Activated naive CD4-positive, alpha-beta T cell treated with anti-CD3 and anti-CD28 coated beads, Interleukin-2, amount 50 U/mL, for 16 hours (primary cell): ENCODE data around the gene CHN2.
A peak's percentile ranks its signal among the peaks of the same experiment; 100 is the strongest.

Source experiments
- DNase-seq: peaks from one replicate; pipeline ENCODE4 v3.0.0-alpha.2; 2020

The CHN2 gene

DNA sequence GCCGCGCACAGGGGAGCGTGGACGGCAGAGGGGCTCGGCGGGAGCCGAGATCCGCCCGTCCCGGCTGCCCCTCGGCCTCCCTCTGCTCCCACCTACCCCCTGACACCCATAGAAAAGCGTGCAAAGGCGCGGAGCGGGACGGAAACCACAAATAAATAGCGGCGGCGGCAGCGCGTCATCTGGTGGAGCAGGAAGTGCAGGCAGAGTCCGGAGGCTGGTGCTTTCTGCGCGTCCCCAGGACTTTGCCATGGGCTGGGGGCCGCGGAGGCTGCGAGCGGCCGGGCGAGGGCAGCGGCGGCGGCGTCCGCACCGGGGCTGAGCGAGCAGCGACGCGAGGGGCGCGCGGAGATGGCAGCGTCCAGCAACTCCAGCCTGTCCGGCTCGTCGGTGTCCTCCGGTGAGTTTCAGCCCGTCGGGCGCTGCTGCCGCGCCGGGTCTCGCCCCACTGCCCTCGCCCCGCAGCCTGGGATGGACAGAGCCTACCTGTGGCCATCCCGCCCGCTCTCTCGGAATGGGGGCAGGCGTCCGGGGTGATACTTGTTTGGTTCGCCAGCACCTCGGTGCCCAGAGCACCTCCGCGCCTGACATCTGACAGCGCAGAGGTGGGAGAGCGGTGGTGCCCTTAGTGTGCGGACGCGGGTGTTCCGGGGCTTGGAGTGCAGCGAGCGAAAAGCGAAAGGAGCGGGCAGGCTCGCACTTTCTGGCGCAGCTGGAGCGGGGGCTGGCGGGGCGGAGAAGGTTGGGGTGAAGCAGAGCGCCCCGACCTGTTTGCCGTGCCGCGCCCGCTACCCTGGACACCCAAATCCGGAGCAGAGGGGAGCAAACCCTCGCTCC lies at the start of gene CHN2:
TSS of gene CHN2 (plus strand) at position 182 of the 834 bp plus-strand sequence.
- peak; percentile 13 for DNase-seq

DNA sequence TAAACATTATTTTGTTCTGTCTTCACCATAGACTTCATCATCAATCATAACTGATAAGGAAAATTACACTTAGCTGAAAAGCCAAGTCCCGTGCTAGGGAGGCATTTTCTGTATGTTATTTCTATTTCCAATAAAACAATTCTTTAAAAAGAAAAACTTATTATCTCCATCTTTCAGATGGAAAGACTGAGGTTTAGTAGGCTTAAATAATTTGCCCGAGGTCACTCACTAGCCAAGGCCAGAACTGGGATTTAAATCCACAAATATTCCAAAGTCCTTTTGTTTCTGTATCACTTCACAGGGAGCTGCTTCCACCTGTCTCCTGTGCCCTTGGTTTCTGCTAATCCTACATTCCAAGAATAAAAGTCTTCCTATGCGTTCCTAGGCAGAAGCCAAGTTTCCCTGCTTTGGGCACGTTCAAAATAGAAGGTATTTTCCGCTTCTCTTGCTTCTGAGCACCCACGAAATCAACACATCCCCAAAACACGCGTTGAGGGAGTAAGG lies 49.0 kb upstream of the CHN2 start:
- DNase-seq: no peak

DNA sequence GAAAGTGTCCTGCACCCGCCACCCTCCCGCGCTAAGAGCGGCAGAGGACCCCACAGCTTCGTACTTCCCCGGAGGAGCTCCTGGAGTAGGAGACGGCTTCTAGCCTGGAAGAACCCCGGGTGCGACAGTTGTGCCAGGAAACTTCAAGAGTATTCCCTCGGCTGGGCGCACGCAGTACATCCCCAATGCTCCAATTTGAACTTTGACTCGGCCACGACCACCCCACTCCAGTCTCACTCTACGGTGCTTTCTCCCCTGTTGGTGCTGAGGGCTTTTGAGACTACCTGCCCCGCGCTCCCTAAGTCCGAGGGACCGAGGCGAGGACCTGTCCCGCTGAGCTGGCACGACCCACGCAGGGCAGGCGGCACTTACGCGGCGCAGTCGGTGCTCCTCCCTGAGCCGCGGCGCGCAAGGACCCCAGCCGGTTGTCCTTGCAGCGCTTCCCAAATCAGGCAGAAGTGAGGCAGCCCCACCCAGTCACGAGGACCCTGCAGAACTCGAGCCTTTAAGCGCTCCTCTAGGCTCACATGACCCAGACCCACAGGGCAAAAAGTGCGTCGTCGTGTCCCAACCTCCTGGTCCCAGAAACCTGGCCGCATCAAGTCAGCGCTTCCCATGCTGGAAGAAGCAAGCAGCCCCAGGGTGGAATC lies 48.4 kb upstream of the CHN2 start, which contains the start of gene CPVL:
TSS of gene CPVL (minus strand) at position 481 of the 650 bp plus-strand sequence. CDS start 25,476 bp downstream, outside the sequence.
- DNase-seq: no peak

DNA sequence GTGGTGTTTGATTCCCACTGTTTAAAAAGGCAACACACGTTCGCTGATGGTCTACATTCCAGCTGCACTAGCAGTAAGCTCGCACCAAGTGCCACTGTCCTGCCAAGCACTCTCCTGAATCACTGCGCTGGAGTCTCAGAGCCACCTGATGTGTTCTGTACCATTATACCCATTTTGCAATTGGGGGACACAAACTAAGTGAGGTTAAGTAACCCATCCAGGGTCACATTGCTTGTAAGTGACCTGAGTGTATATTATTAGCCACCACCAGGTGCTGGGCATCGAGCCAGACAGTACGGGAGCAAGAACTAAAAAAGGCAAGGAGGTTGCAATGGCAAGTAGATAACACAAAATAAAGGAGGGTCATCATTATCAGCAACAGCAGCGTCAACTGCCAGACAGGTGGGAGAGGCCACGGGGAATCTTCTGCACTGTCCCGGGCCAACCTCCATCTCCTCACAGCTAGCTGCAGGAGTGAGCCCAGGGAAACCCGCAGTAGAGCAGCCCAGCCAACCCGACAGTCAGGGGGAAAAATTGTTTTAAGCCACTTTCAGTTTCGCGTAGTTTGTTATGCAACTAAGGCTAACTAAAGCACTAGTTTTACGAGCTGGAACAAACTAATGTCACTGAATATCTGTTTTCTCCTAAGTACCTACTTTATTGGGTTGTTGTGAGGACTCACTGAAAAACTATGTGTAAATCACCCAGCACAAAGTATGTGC lies 47.5 kb upstream of the CHN2 start:
- no peak for DNase-seq

DNA sequence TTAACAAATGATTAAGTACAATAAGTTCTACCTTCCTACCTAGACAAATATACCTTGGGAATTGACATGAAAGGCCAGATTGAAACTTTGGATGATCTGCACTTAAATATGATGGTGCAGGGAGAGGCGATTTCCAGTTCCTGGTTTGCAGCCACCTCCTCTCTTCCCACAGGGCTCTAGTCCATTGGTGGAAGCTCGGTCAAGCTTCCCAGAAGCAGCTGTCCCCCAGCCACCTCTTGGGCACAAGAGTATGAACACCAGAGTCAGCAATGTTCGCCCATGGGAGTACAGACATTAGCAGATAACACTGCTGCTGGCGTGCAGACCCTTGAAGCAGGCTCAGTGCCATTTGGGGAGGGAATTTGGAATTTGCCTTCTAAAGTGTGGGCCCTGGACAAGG lies 46.8 kb upstream of the CHN2 start:
- DNase-seq: no peak

DNA sequence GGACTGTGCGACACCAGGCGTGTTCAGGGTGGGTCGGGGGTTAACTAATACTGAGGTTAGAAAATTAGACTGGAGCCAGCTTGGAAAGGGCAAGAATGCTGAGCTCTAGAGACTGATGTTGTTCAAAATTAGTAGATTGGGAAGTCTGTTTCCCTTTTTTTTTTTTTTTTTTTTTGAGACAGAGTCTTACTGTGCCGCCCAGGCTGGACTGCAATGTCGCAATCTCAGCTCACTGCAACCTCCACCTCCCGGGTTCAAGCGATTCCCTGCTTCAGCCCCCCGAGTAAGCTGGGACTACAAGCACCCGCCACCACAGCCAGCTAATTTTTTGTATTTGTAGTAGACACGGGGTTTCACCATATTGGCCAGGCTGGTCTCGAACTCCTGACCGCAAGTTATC lies 45.5 kb upstream of the CHN2 start:
- no peak for DNase-seq

DNA sequence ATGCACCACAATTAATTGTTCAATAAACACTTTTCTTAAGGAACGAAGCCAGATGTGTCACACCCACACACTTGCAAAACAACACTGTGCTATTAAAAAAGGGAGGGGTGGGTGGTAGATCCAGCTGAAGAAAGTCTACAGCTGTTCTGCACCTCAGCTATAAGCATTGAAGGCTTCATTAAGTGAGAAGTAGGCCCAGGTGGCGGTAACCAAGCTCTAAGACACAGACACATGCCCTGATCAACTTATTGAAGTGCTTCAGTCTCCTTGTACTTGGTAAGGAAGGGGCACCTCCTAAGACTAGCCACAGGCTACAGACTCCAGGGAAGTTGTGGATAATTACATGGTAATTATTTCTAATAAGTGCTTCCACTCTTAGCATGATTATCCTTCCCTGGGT lies 43.7 kb upstream of the CHN2 start:
- no peak for DNase-seq

DNA sequence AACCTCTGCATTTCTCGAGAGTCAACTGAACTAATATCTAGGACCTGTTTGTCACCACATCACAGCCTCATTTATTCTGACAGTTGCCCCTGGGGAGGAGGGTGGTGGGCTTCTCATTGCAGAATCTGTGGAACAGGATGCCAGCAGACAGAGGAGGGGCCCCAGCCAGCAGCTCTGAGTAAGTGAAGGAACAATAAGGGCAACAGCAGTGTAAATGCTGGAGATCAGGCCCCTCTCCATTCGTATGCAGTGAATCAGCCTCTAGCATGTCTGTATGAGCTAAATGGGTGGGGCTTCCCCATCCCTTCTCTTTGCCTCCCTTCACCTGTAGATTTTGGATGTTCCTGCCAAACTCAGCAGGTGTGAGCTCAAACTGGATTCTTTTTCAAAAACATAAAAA lies 40.5 kb upstream of the CHN2 start:
- no peak for DNase-seq

DNA sequence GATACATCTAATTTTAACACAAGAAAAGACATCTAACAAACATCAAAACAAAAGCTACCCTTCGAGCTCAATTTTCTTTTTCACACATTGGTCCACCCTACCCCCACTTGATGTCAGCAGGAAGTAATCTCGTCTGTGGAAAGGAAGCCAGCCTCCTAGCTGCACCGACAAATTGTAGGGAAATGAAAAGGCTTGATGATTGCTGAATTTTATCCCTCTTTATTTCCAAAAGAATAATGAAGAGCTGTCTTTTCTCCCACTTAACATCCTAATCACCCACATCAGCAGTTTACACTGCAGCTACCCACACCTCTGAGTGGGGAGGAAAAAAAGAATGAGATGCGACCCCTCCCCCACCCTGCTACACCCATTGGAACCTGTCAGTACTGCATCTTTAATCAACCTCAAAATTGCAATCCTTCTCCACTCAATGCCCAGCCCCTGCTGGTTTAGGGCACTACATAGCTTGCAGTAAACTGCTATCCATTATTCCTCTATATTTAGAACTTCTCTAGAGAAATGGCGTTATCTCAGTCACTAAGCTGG lies 37.6 kb upstream of the CHN2 start:
- no peak for DNase-seq

DNA sequence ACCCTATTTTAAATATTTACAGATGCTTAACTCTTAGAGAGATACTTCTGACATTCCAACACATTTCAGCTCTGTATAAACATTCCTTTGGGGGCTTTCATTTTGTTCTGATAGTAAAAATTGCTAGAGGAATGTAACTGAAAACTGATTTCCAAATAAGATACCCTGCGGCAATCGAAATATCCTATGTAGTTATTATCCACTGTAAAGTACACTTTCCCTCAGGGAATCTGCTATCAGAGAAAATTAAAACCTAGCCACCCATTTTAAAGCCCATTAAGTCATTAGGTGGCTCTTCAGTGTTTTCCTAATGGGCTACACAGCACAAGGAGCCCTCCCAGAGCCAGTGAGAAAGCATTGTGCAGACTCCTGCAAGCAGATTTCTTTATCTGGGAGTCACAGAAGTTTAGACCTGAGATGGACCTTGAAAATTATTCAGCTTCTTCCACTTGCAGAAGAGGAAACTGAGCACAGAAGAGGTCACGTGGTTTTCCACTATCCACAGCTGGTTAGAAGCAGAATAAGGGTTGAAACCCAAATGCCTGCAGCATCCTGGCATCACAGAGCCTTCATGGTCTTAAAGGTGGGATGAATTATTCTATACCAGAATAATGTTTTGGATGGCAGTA lies 35.7 kb upstream of the CHN2 start:
- DNase-seq: no peak

DNA sequence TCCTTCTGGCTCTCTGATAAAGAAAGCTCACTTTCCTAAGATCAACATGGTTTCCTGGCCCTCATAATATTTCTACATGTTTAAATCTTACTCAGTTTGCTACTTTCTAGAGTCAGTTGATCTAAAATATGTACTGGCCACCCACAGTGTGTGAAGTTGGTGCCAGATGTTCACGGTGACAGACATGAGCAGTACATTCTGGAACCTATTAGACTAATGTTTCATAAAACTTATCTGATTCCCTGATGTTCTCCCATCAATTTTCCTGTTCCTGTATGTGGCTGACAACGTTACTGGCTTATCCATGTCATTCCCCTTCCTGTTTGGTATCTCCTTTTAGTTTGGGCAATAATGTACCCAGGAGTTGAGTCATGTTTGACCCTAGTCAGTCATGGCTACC lies 34.5 kb upstream of the CHN2 start:
- DNase-seq: no peak

DNA sequence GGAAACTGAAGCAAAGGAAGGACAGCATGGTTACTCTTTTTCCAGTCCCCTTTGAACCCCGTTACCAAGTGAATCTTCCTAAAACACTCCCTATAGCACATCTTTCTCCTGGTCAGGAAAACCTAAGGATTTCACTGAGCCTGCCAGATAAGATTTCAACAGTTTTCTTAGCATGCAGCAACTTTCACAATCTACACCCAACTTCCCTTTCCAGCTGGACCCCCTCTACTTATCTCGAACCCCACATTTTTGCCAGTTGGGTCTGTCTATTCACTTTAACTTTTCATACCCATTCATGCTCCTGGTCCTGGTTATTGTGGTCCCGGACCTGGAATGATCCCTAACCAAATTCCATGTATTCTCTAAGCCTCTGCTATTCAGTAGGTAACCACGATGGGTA lies 33.3 kb upstream of the CHN2 start:
- no peak for DNase-seq

DNA sequence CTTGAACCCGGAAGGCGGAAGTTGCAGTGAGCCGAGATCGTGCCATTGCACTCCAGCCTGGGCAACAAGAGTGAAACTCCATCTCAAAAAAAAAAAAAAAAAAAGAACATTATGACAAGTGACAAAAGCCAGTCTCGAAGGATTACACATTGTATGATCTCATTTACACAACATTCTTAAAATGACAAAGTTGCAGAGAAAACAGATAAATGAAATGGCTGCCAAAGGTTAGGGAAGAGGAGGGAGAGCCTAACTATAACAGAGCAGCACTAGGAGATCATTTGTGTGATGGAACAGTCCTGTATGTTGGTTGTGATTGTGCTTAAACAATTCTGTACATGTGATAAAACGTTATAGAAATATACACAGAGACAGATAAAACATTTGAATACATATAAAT lies 32.0 kb upstream of the CHN2 start:
- DNase-seq: no peak

DNA sequence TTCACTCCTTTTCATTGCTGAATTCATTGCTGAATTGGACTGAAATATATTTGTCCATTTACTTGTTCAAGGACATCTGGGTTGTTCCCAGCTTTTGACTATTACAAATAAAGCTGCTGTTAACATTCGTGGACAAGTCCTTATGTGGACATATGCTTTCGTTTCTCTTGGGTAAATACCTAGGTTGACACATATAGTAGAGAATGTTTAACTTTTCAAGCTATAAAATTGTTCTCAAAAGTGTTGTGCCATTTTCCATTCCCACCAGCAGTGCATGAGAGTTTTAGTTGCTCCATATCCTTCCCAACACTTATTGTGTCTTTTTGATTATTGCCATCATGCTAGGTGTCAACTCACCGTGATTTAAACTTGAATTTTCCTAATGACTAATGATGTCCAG lies 30.7 kb upstream of the CHN2 start:
- DNase-seq: no peak

DNA sequence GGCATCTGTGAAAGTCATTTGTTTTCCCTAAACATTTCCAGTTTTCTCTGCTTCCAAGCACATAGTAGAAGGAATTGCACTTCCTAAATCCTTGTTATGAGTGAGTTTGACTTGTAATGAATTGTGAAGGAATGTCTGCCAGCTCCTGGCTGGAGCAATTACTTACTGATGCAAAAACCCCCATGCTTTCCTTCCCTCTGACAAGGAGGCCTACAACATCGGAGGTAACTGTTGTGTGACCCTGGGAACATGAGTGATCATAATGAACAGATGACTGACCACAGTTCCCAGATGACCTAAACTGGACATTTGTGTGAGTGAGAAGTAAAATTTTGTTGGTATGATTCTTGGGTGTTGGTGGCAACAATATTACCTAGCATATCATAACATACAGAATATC lies 26.9 kb upstream of the CHN2 start:
- DNase-seq: no peak

DNA sequence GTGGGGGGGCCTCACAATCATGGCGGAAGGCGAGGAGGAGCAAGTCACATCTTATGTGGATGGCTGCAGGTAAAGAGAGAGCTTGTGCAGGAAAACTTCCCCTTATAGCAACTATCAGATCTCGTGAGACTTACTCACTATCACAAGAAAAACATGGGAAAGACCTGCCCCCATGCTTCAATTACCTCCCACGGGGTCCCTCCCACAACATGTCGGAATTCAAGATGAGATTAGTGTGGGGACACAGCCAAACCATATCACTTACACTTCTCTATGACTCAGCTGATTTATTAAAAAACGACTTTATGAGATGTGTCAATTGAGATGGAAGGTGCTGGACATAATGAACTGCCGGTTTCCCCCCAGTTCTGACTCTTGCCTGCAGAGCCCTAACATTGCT lies 23.8 kb upstream of the CHN2 start:
- no peak for DNase-seq

DNA sequence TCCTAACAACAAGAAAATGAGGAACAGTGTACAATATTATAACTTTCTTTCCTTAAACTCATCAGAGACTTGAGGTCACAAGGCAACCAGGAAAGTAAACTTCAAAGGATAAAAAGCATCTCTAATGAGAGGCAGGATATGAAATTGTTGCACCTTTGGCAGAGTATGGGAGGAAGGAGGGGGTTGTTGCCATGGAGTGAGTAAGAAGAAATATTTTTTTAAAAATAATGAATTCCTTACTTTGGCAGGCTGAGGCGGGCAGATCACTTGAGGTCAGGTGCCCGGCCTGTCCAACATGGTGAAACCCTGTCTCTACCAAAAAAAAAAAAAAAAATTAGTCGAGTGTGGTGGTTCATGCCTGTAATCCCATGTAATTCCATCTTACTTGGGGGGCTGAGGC lies 21.1 kb upstream of the CHN2 start:
- no peak for DNase-seq

DNA sequence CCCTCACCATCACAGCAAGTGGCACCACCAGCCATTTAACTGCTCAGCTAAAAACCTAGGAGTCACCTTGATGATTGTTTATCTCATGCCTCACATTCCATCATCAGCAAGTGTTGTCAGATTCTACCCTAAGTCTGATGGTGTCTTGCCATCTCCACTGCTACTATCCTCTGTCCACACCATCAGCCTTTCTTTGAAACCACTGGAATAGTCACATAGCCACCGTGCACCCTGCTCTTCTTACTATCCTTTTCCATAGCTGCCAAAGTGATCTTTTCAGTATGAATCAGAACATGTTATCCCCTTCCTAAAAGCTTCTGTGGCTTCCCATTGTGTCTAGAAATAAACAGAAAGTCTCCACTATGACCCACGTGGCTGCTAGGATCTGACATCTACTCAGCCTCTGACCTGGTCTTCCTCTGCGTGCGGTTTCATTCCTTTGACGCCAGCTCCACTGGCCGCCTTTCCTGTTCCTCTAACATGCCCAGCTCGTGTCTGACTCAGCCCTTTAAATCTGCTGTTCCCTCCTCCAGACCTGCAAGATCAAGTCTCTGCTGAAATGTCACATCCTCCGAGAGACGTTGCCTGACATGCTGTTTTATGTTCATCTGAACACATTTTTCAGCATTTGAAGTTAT lies 16.5 kb upstream of the CHN2 start:
- DNase-seq: no peak

DNA sequence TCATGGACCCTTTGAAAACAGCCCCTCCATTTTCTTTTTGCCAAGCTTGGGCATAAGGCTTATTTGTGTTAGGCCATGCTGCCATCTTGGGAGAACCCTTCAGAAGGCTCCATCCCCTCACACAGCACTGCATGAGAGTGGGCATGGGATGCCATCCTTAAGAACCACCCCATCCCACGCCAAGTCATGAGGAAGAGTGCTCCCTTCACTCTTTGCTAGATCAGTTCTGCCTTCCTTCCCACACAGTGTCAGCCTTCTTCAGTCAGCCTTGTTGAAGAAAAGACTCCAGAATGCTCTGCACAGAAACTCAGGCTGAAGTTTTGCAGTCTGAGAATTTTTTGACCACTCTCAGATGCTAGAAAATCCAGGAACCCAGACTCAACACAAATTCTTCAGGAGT lies 15.5 kb upstream of the CHN2 start:
- no peak for DNase-seq

DNA sequence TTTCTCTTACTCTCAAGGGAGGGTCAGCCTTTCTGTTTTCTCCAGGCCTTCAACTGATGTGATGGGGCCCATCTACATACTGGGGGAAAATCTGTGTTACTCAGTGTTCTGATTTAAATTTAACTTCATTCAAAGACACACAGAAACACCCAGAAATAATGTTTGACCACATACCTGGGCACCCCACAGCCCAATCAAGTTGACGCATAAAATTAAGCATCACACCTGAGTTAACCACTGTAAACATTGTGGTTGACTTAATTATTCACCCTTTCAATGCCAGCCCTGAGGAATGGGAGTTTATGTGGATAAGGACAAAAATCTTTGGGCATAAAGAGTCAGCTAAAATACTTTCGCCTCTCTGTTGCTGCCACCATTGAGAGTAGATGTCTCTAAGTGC lies 10.0 kb upstream of the CHN2 start:
- no peak for DNase-seq

DNA sequence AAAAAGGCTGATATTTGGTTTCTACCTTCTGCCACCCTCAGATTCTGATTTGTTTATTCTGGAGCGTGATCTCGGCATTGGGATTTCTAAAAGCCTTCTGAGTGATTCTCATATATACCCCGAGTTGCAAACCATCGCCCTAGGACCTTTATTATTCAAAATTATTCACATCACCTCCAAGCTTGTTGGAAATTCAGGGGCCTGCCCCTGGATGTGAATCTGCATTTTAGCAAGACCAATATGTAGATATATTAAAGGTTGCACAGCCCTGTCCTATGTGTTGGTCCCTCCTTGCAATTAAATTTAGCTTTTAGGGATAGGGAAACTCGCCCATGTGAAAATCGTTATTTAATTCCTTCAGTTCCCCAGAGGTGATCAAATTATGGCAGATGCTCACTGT lies 9.0 kb upstream of the CHN2 start:
- no peak for DNase-seq

DNA sequence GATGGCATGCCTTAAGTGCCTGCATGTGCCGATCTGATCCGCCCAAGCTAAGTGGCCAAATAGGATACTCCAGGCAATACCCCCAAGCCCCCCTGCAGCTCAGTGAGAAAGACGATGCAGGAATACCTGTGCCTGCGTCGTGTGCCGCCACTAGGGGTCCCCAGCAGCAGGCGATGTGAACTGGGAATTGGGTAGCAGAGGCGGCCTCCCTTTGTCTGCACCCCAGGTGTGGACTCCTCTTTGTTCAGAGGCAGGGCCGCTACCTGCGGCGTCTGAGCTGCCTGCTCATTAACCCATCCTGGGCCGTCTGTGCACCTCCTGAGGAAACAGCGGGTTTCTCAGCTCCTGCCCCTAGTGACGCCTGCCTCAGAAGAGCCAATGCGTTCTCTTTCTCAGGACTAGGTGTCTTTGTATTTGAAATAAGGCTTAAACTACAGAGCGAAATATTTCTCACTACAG lies 4.8 kb upstream of the CHN2 start:
- peak; percentile 28 for DNase-seq
